OCI-LY1 (cell line): ENCODE results near the gene SLC9A9.

Experiments
- CTCF ChIP-seq: fragments of 200-600 bp; sonication (generic), shearing (Covaris generic); IDR thresholded peaks from 2 replicates; pipeline ENCODE4 v1.5.1; 2017; ENCODE audit warnings: mild to moderate bottlenecking, antibody characterized with exemption, low read length, moderate library complexity, mixed read lengths
- EZH2 ChIP-seq: fragments of 200-600 bp; sonication (generic), shearing (Covaris generic); IDR thresholded peaks from 2 replicates; pipeline ENCODE4 v1.8.0; 2017; ENCODE audit warnings: borderline replicate concordance, mixed run types, mild to moderate bottlenecking, antibody characterized with exemption, low read length, moderate library complexity, mixed read lengths

DNA sequence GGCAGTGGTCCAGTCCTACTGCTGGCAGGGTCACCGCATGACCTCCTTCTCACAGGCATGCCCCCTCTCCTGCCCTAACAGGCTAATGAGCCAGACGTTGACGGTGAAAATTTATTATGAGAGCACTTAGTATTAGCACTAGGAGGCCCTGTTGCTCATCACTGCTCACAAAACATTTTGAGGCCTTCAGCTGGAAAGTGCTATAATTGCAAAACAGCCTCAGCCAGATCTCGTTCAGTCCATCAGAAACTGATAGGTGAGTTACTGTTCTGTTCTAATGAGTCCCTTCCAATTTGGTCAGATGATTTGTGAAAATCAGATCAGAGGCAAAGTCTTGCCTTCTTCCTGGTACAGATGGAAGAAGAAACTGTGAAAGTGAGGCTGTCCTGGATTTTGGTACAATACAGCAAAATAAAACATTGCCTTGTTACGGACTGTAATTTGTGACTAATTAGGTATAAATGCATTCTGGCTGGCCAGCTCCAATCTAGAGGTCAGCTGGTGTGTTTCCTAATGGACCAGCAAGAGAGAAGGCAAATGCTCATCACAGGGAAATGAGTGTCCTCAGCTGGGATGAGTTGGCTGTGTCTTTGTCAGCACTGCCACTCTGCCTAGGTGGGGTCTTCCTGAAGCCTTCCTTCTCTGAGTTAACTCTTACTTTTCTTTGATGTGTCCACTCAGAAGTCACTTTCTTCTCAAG is 411.9 kb downstream of the SLC9A9 start:
- TF ChIP-seq CTCF = peak; percentile 44
- no peak for TF ChIP-seq EZH2
